Activated CD8-positive, alpha-beta memory T cell treated with anti-CD3 and anti-CD28 coated beads for 48 hours (primary cell): Measurements from ENCODE around the gene DHDDS.
A peak's percentile ranks its signal among the peaks of the same experiment; 100 is the strongest.

Source experiments
- DNase-seq, 3 experiments: peaks; one replicate each; pipeline ENCODE4 v3.0.0-alpha.2; 2020; ENCODE audit warnings: low read depth in 2 of 3, low spot score in 2 of 3

The DHDDS gene

DNA sequence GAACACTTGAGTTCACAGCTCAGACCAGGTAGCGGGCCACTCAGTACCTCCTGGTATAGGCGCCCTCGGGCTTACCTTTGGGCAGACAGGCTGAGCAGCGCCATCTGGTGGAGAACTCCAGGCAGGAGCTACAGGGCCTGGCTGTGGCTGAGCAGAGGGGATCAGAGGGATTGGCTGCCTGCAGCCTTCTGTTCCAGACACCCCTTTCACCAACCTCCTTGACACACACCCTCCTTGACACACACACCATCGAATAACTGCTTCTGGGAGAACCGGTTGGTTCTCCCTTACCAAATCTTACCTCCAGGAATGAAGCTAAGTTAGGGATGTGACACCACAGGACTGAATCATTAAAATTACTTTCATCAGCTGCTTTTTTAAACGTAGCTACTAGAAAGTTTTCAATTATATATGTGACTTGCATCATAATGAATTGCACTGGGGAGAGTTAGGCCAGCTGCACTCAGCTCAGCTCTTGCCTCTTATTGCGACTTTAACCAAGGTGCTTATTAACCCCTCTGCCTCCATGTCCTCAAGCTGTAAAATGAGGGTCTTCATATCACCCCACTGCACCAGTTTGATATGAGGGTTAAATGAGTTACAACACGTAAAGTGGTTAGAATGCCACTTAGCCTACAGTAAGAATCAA is 14.9 kb upstream of the DHDDS start:
- DNase-seq = peak; percentile 52 to 85 (median 59)

DNA sequence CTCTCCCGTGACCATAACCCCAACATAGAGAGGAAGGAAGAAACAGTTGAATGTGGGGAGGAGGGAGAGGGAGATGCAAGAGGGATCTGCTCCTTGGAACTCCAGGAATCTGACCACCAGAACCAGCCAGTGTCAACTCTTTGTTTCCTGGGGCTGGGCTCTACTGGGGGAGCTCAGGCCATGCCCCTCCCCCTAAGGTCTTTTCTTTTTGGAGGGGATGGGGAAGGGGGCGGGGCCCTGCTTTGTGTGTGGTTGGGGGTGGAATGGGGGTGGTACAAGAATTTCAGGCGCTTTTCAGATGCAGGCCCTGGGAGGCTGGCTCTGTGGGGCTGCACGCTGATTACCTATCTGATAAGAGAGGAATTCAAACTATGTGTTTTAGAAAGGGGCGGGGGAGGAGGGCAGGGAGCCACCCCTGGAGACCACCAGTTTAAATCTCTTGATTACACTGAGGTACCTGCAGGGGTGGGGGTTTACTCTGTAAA is 13.2 kb upstream of the DHDDS start:
- no peak for DNase-seq

GRCh38 chr1:26419494-26419893 is 12.6 kb upstream of the DHDDS start:
- no peak for DNase-seq

DNA sequence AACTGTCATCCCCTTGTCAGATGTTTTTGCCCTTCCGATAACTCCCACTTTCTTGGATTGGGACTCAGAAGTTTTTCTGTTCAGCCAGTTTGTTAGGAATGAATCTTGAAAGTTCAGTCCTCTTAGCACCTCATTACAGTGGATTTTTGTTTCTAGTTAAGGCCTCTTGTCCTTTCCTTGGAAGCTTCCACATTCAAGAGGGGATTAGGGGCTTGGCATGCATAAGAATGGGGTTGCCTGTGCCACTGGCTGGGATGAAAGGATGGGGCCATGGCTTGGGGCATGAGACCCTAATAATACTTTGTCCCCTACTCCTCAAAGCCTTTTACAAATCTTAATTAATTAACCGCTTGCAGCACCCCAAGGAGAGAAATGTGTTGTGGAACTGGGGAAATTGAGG is 2.4 kb upstream of the DHDDS start:
- DNase-seq = no peak

DNA sequence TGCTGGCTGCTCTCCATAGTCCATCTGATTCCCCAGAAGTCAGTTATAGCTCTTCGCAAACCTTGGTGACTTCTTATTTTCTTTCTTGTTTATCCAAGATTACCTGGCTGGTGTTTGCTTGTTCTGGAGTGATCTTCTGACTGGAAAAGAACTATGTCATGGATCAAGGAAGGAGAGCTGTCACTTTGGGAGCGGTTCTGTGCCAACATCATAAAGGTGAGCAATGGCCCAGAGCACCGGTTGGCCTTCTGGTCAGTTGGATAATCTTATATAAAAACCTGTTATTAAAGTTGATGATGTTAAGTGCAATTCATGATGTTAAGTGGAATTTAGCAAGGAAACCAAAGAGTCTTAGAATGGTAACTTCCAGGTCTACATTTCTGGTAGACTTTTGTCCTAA is 672 bp downstream of the DHDDS start:
- DNase-seq = no peak

GRCh38 chr1:26434161-26434752 is 2.1 kb downstream of the DHDDS start:
- DNase-seq = no peak

DNA sequence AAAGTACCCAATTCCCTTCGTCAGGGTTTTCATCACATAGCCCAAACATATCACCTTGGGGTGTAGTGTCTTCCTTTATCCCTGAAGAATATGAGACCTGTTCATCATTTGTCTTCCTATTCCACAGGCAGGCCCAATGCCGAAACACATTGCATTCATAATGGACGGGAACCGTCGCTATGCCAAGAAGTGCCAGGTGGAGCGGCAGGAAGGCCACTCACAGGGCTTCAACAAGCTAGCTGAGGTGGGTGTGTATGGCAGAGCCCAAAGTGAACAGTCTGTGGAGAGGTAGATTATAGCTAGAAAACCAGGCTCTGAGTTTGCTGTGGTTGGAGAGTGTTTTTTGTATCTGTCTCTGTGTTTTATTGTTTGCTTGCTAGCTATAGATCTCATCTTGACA is 5.9 kb downstream of the DHDDS start:
- no peak for DNase-seq

GRCh38 chr1:26440259-26440658 is 8.1 kb downstream of the DHDDS start:
- no peak for DNase-seq

DNA sequence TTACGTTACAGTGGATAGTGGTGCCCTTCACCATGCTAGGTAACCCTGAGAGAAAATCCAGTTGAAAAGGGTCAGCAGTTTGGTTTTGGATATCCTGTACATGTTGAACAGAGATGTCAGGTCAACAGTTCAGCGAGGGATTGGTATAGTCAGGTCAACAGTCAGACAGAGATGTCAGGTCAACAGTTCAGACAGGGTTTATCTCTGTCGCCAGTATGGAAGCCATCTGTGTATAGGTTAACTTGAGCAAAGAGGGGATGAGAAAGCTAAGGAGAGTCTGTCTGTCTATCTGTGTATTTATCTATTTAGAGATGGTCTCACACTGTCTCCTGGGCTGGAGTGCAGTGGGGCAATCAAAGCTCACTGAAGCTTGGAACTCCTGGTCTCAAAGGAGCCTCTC is 17.7 kb downstream of the DHDDS start:
- no peak for DNase-seq

DNA sequence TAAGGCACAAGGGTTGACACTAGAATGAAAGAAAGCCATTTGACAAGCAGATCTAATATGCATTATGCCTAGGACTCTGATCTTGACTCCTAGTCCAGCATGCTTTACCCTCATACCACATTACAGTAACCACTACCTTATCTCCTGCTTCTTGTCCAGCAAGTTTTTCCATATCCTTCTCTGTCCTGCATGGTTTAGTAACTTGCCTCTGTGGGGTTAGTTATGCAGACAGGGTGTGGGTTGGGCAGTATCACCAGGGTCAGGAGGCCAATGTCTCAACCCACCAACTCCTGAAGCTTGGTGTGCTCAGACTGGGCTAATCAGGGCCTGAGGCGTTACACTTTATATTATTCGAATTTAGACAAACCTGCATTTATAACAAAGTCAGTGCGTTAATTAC is 18.8 kb downstream of the DHDDS start:
- DNase-seq = no peak

DNA sequence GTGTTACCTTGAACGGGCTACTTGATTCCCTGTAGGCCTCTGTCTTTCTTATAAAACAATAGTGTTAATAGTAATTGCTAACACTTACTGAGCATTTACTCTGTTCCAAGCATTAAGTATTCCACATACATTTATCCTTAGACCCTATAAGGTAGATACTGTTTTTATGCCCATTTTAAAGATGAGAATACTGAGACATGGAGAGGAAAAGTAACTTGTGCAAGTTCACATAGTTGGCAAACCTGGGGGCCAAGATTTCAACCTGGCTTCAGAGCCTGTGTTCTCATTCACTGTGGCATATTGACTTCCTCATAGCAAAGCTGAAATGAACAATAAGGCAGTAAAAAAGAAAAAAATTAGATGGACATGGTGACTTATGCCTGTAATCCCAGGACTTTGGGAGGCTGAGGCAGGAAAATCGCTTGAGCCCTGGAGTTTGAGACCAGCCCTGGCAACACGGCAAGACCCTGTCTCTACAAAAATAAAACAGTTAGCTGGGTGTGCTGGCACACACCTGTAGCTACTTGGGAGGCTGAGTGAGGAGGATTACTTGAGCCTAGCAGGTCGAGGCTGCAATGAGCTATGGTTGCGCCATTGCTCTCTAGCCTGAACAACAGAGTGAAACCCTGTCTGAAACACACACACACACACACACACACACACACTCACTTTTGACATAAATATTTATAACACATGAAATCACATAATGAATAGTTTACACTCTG is 20.5 kb downstream of the DHDDS start:
- DNase-seq = no peak

DNA sequence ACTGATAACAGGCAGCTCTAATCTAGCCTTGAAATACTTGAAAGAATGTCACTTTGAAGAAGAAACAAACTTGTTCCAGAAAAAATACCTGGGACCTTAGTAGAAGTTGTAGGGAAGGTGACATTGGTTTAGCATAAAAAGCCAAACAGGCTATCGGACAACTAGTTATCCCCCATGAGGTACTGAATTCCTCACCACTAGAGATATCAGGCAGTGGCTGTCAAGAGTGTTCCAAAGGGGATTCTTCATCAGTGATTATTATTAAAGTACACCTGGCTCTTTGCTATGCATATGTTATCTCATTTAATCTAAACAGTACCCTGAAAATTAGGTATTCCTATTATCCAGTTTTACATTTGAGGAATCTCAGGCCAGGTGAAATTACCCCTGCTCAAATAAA is 27.0 kb downstream of the DHDDS start:
- DNase-seq = no peak

DNA sequence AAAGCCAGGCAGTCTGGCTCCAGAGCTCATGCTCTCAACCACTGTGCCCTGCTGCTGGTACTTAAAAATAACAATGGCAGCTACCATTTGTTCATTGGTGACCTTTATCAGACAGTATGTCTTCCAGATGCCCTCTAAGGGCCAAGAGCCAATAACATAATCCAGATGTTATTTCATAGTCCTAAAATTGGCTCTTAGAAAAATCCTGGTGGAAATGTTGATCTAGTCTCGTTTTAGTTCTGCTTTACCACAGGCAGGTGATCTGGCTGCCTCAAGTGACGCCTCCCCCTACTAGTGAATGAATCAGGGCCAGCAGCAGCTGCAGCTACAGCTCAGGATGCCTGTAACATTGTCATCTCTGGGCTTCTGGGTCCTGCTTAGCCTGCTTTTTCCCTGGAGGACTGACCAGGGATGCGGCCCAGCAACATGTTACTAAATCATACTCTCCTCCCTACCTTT is 27.5 kb downstream of the DHDDS start:
- DNase-seq = no peak

DNA sequence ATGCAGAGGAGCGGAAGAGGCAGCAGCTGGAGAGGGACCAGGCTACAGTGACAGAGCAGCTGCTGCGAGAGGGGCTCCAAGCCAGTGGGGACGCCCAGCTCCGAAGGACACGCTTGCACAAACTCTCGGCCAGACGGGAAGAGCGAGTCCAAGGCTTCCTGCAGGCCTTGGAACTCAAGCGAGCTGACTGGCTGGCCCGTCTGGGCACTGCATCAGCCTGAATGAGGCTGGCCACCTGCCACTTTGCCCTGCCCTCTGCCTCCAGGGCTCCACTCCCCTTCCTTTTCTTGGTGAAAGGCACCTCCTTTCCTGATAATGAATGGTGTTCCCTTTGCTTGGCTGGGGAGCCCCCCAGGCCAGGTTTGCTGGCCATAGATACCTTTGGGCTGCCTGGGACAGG is 36.8 kb downstream of the DHDDS start:
- DNase-seq = no peak

DNA sequence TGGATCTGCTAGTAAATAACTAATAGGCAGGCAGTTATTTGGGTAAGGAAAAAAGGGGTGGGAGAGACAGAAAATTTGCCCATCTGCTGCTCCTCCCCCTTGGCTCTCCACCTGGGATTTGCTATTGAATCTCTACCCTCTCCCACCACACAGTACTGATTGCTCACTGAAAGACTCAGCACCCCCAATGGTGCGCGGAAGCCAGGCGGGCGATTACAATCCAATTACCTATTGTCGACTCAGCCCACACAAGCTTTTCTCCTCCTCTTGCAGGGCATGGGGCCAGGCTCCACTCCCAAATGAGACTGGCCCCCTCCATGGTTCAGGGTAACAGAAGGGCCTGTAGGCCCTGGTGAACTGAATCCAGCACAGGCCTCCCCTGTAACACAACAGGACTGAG is 37.4 kb downstream of the DHDDS start:
- no peak for DNase-seq

DNA sequence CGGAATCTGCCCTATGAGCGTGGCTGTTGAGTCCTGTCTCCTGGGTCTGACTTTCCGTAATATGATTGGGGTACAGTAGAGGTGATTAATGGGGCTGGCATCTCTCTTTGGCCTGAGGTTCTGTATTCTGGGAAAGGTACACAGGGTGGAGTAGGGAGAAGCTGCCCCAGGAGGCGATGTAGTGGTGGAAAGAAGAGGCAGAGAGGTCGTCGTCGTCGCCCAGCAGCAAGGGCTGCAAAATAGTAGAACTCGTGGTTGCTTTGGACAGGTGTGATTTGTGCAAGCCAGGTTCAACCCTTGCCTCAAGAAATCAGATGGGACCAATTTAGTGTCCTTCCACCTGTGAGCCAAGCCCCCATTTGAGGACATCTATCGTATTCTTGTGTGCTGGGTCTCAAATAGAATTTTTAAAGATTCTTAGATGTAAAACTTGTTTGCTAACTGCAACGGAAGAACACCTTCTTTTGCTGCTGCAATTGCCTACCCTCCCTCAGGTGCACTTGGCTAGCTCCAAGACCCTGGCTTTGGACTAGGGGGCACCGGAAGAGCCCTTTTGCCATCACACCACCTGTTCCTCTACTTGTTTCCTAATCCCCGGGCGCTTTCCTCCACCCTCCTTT is 38.9 kb downstream of the DHDDS start:
- no peak for DNase-seq

DNA sequence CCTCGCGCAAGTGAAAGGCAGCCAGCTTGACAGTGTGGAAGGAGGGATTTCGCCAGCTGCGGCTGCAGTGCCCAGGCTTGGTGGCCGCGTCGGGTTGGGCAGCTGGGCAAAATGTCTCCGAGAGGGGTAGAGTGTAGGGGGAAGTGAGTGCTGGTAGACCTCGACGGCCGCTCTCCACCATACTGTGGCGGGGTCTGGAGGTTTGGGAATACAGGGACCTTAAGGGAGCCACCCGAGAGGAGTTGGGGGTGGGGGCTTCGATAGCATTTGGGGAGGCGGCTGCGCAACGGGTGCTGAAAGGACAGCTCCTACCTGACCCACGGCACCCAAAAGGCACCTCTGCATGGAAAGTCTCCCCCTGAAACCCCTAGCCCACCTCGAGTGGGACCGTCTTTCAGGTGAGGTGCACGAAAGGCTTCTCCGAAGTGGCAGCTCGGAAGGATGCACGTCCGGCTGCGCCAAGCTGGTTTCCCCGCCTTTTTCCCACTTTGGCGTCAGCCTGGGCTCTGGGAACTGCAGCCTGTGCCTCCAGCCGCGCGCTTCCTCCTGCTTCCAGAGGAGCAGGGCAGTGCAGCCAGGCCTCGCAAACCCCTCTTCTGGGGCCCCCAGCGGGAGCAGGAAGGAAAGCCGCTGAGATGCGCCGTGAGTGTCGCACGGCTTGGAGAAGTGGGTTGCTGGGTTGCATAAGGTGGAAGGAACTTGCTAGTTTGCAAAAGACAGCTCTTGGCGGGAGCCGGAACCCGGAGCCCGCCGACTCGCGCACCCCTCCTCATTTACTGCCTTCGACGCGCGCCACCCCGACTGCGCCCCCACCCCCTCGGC is 39.6 kb downstream of the DHDDS start:
- peak in 1 of 3 experiments; percentile 31 for DNase-seq

DNA sequence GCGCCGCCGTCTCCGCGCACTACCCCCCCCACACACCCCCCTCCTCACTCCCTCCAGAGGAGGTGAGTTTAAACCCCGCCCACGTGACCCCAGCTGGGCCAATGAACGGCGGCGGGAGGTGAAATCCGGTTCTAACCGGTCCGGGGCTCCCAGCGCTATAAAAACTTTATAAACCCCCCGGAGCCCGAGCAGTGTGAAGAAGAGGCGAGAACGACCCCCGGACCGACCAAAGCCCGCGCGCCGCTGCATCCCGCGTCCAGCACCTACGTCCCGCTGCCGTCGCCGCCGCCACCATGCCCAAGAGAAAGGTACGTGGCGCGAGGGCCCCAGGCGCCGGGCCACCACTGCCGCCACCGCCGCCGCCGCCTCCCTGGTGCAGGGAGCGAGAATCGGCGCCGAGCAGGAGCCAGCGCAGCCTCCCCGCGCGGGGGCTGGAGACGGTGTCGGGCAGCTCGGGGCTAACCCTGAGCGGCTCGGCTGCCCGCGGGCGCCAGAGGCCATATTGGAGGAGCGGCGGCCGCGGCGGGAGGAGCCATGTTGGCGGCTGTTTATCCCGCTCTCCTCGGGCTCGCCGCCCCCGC is 40.3 kb downstream of the DHDDS start, which contains the start of gene HMGN2:
HMGN2 (plus strand) TSS at position 121 of the 581 bp plus-strand sequence; CDS start at position 294, 173 bp downstream.
- DNase-seq = peak; percentile 72 to 84 (median 83)

DNA sequence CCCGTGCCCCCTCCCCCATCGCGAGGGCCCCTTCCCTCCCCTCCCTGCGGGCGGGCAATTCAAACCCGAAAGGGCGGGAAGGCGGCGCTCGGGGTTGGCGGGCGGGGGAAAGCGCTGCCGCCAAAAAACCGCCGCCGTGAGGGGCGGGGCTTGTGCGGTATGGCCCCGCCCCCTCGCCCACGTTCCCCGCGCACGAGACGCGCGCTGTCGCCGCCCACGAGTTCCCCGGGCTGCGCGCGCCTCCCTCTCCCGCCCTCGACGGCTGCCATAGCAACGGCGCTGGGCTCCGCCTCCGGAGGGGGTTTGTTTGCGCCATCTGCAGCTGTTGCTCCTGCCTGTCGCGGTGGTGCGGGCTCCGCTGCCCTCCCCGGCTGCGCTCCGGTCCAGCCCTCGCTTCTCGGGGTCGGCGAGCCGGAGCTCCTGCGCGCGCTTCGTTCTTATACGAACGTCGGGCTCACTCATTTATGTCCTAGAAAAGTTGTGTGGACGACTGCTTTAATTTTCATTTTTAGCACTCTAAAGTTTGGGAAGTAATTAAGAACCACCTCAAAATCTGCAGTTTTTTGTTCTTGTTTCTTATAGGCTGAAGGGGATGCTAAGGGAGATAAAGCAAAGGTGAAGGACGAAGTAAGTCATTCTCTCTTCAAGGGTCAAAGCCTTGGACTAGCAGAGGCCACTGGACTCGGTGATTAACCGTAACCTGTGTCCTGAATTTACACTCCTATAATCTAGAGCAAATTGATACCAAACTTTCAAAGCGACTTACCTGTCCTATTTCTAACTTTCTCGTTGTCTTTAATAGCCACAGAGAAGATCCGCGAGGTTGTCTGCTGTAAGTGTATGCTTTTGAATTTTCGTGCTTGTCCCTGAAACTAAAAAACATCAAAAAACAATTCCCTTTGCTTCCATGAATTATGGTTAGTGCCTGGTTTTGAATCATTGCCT is 41.1 kb downstream of the DHDDS start:
- DNase-seq = peak; percentile 89 to 94 (median 93)
